ENCODE measurements around the gene FAM169A. TPM values are rescaled to one million over a fixed set of nuclear protein-coding genes. Genes with fewer than 3 reads are reported as not detected.

FAM169A gene
- 0.39 and 0.76 TPM in 2 replicates for total RNA-seq

GRCh38 chr5:74865804-74866595, at the start of gene FAM169A:
Gene FAM169A, minus strand, starts transcription at chr5:74866387. Its CDS starts 24,711 bp downstream, at chr5:74841676.

GRCh38 chr5:74766849-74767578, 99.2 kb downstream of the FAM169A start, which contains the start of the genes GFM2 and NSA2:
Gene GFM2, minus strand, starts transcription at chr5:74767117. Its CDS starts 3,375 bp downstream, at chr5:74763742.
Gene NSA2, plus strand, starts transcription at chr5:74767249. Its CDS starts 112 bp downstream, at chr5:74767361.

Small RNA genes within 50 kb of the gene (small RNA-seq; reads per million reads assigned to genes)
- not detected for gene RF00561

Other genes starting within 250 kb of the FAM169A start
- gene ENC1, start 225.7 kb downstream of the FAM169A start, total RNA-seq: 29.9 and 75.6 TPM in 2 replicates
- gene HEXB, start 181.2 kb downstream of the FAM169A start, total RNA-seq: 244 and 277 TPM in 2 replicates
- gene GFM2, start 99.3 kb downstream of the FAM169A start, total RNA-seq: 29.8 and 35.8 TPM in 2 replicates
- gene NSA2, start 99.1 kb downstream of the FAM169A start, total RNA-seq: 106 and 108 TPM in 2 replicates
- 2.5 and 3.6 TPM in 2 replicates for gene GCNT4, start 186.2 kb upstream of the FAM169A start, total RNA-seq